K562 (cell line): Measurements from ENCODE around the gene ZNF438. TPM values are rescaled to one million over a fixed set of nuclear protein-coding genes. Genes with fewer than 3 reads are reported as not detected.

Experiments
- ESRRB ChIP-seq: fragments of 250-450 bp; sonication (Bioruptor Pico); IDR thresholded peaks from 2 replicates; pipeline ENCODE4 v1.5.0; 2020; ENCODE audit warnings: mild to moderate bottlenecking, moderate library complexity, borderline replicate concordance
- GATA2 ChIP-seq: sonication (generic); formaldehyde crosslinking; IDR thresholded peaks from 2 replicates; pipeline ENCODE4 v1.4.0; 2020; ENCODE audit warnings: mild to moderate bottlenecking, missing genetic modification reagents
- HNRNPH1 ChIP-seq: fragments of 200-400 bp; formaldehyde crosslinking; optimal IDR thresholded peaks from 2 replicates; pipeline ENCODE3; 2017; ENCODE audit warnings: low read depth, mild to moderate bottlenecking, low read length, moderate library complexity
- NR2F6 ChIP-seq: fragments of 450-650 bp; formaldehyde crosslinking; IDR thresholded peaks from 2 replicates; pipeline ENCODE4 v1.4.0; 2020; ENCODE audit warnings: mild to moderate bottlenecking
- SMC3 ChIP-seq: conservative IDR thresholded peaks from 2 replicates; pipeline ENCODE4 v1.6.1; 2011; ENCODE audit warnings: low read depth, low read length, improper control_type of control experiment; ENCODE audit not compliant: insufficient read depth
- SREBF2 ChIP-seq: sonication (generic); formaldehyde crosslinking; IDR thresholded peaks from 2 replicates; pipeline ENCODE4 v1.4.0; 2020; ENCODE audit warnings: mild to moderate bottlenecking, missing genetic modification reagents
- ZC3H8 ChIP-seq: fragments of 450-650 bp; IDR thresholded peaks from 2 replicates; pipeline ENCODE4 v1.6.1; 2017
- ZEB2 ChIP-seq: fragments of 450-650 bp; IDR thresholded peaks from 2 replicates; pipeline ENCODE4 v1.6.1; 2016
- ZNF316 ChIP-seq: fragments of 450-650 bp; IDR thresholded peaks from 2 replicates; pipeline ENCODE4 v1.6.1; 2016
- ZNF398 ChIP-seq: fragments of 250-450 bp; sonication (Bioruptor Pico); IDR thresholded peaks from 2 replicates; pipeline ENCODE4 v1.8.0; 2021; ENCODE audit warnings: moderate library complexity, mild to moderate bottlenecking, inconsistent platforms
- ZNF707 ChIP-seq: fragments of 250-450 bp; sonication (Bioruptor Pico); conservative IDR thresholded peaks from 2 replicates; pipeline ENCODE4 v1.8.0; 2022; ENCODE audit warnings: inconsistent platforms, mild to moderate bottlenecking, moderate library complexity
- polyA plus RNA-seq, 8 experiments: library from polyadenylated mRNA; depleted of rRNA in 4 of 8; stranded (reverse) in 5 of 8; unstranded in 3 of 8; fragments of >200 nt; fragmentation: Nextera tagmentation in 2 of 8; fragmentation: Illumina TruSeq in 1 of 8; extraction: Ambion mirVana in 2 of 8; extraction: Trizol in 1 of 8; gene quantifications; 2 replicates each; pipeline versions ENCODE4 v1.2.1 to v1.2.3, GENCODE V29; 2011 to 2014; ENCODE audit warnings: inconsistent platforms in 1 of 8, missing spikeins in 1 of 8
- total RNA-seq, 7 experiments: library from RNA; depleted of rRNA in 6 of 7; stranded (reverse); fragments of >200 nt in 6 of 7; fragmentation: Illumina TruSeq in 2 of 7; extraction: Trizol in 2 of 7; gene quantifications; 2 replicates each; pipeline versions ENCODE4 v1.2.1 to v1.2.3, GENCODE V29; 2011 to 2021; ENCODE audit warnings: low replicate concordance in 1 of 7
- TF ChIP-seq, protein P1 (sequence below): fragments of 450-650 bp; IDR thresholded peaks from 2 replicates; pipeline ENCODE4 v1.6.1; 2016; ENCODE audit warnings: low read depth, mild to moderate bottlenecking, moderate library complexity

ZNF438 gene
- total and polyA plus RNA-seq, 9 of the 15 experiments (the other 6 are each of a cell fraction or from before 2014, with no cell fraction given) = 0.45 to 1.5 (median 0.91) TPM

DNA sequence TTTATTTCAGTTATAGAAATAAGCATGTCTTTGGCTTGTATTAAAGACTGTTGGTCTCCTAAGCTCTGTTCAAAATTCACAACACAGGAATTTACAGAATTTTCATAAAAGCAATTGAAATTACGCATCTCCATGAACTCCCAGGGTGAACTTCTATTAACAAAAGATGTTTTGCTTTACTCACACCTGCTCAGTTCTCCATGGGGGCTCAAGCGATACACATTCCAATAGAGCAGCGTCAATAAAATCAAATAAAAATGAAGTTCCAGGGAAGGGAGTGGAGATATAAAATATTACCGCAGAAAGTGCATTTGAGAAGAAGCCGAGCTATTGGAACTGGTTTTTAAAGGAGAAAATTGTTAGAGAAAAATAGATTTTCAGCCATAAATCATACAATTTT, 41.5 kb upstream of the ZNF438 start (continued):
- TF ChIP-seq ZNF398 (CRISPR knock-in tag) (no peak), ESRRB (no peak), SREBF2 (CRISPR knock-in tag) (no peak), ZNF316 (no peak), SMC3 (no peak), ZNF707 (CRISPR knock-in tag) (no peak), HNRNPH1 (no peak), NR2F6 (CRISPR knock-in tag) (no peak), ZC3H8 (no peak), GATA2 (CRISPR knock-in tag) (no peak), ZEB2 (no peak)
- TF ChIP-seq, protein P1, sequence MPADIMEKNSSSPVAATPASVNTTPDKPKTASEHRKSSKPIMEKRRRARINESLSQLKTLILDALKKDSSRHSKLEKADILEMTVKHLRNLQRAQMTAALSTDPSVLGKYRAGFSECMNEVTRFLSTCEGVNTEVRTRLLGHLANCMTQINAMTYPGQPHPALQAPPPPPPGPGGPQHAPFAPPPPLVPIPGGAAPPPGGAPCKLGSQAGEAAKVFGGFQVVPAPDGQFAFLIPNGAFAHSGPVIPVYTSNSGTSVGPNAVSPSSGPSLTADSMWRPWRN = no peak
